Activated naive CD8-positive, alpha-beta T cell treated with anti-CD3 and anti-CD28 coated beads, Interleukin-2, amount 50 U/mL, for 24 hours (primary cell): Measurements from ENCODE around the gene HSD17B1.

Experiments used
- ATAC-seq: fragments of 150-1000 bp; cut with Tn5 transposase; one replicate; pipeline ENCODE4 v1.10.0; 2021
- DNase-seq: peaks from one replicate; pipeline ENCODE4 v3.0.0; 2021
- H3K27ac Mint-ChIP-seq: one replicate; pipeline ENCODE4 v1.8.0; 2021; ENCODE audit warnings: mild to moderate bottlenecking, mixed read lengths
- H3K27me3 Mint-ChIP-seq: one replicate; pipeline ENCODE4 v1.8.0; 2021; ENCODE audit warnings: mixed read lengths
- H3K36me3 Mint-ChIP-seq: one replicate; pipeline ENCODE4 v1.8.0; 2021; ENCODE audit warnings: low read depth, mixed read lengths
- H3K4me1 Mint-ChIP-seq: one replicate; pipeline ENCODE4 v1.8.0; 2021; ENCODE audit warnings: mixed read lengths
- H3K4me3 Mint-ChIP-seq: one replicate; pipeline ENCODE4 v1.8.0; 2021; ENCODE audit warnings: mild to moderate bottlenecking, moderate library complexity, mixed read lengths
- H3K9me3 Mint-ChIP-seq: one replicate; pipeline ENCODE4 v1.8.0; 2021; ENCODE audit warnings: mixed read lengths

Gene HSD17B1

GRCh38 chr17:42563950-42564349, 11.2 kb downstream of the HSD17B1 start:
- Mint-ChIP-seq H3K27me3 (no peaks in the 10 kb centered on the region), H3K36me3 (peaks cover 22% of the 10 kb centered on the region), H3K9me3 (no peaks in the 10 kb centered on the region), H3K4me1 (peaks cover 48% of the 10 kb centered on the region), H3K27ac (peak overlapping the region; percentile 92), H3K4me3 (peak overlapping the region; percentile 91)
- ATAC-seq (no peak), DNase-seq (no peak)

- Mint-ChIP-seq H3K4me3 (no peak overlapping the region), H3K27me3 (no peaks in the 10 kb centered on the region), H3K4me1 (peaks cover 56% of the 10 kb centered on the region), H3K9me3 (no peaks in the 10 kb centered on the region), H3K36me3 (peaks cover 31% of the 10 kb centered on the region), H3K27ac (no peak overlapping the region)
- DNase-seq (no peak), ATAC-seq (no peak)
Measured at GRCh38 chr17:42564815-42565522, 12.2 kb downstream of the HSD17B1 start.

GRCh38 chr17:42565523-42566214, 12.9 kb downstream of the HSD17B1 start:
- peaks cover 55% of the 10 kb centered on the region for H3K4me1 Mint-ChIP-seq
- no peak overlapping the region for H3K4me3 Mint-ChIP-seq

DNA sequence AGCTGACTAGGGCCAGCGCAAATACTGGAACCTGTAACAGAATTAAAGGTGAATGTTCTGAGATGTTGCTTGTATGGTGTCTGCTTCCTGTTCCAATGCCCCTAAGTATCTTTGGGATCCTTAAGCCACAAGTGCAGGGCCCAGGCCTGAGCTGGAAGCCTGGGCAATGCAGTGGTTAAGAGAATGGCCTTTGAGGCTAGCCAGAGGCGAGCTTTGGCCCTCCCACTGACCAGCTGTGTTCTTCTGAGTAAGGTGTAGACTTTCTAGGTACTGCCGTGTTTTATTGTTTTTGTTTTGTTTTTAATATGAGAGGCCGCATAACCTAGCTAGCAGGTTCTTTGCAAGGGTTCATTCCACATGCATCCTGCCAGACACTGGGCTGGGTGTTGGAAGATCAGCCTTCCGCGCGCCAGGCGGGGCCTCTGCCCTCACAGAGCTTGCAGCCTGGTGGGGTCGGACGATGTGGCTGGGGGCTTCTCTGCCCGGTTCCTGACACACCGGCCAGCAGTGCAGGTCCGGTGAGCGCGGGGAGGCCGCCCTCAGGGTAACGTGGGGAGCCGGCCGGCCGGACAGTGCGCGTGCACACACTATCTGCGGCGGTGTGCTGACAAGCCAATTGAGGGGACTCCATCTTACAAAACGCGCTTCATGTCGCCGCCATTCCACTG, 13.6 kb downstream of the HSD17B1 start:
- H3K27me3 Mint-ChIP-seq = no peaks in the 10 kb centered on the region
- ATAC-seq (no peak), DNase-seq (no peak)
- peaks cover 54% of the 10 kb centered on the region for H3K4me1 Mint-ChIP-seq
- peaks cover 42% of the 10 kb centered on the region for H3K36me3 Mint-ChIP-seq
- no peaks in the 10 kb centered on the region for H3K9me3 Mint-ChIP-seq
- H3K27ac Mint-ChIP-seq = peak overlapping the region; percentile 92
- H3K4me3 Mint-ChIP-seq = peak overlapping the region; percentile 91

More at GRCh38 chr17:42565523-42566214, 12.9 kb downstream of the HSD17B1 start:
- no peak for DNase-seq
- Mint-ChIP-seq H3K9me3 (no peaks in the 10 kb centered on the region), H3K36me3 (peaks cover 36% of the 10 kb centered on the region), H3K27me3 (no peaks in the 10 kb centered on the region), H3K27ac (peak overlapping the region; percentile 92)
- no peak for ATAC-seq

DNA sequence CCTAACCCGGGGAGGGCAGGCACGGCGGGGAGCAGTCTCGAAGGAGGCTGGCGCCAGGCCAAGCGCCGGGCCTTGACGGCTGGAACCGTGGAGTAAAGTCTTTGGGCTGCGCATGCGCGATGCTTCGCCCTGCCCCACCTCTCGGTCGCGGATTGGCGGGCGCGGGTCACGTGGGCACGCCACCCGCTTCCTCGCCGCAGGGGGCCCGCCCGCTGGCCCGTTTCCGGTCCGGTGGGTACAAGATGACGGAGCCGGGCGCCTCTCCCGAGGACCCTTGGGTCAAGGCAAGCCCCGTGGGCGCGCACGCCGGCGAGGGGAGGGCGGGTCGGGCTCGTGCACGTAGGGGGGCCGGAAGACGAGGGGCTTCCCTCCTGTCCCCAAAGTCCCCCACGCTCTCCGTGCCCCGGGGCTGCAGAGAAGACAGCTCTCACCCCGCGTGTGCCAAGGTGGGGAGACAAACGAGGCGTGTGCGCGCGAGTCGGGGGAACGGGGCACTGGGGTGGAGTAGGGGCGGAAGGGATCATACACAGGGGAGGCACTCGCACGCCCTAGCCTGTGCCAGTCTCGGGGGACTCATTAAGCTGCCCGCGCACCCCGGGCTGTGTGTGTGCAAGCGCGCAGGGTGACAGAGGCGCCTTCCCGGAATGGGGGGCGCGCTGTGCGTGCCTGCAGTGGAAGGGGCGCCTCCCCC, 14.3 kb downstream of the HSD17B1 start, which contains the start of gene MLX:
Gene MLX (plus strand): TSS at position 218 of the 691 bp plus-strand sequence. CDS start 25 bp downstream, at position 243.
- no peaks in the 10 kb centered on the region for H3K27me3 Mint-ChIP-seq
- peak within 1 kb of the TSS; percentile 92 for H3K27ac Mint-ChIP-seq
- peaks cover 48% of the 10 kb centered on the region for H3K4me1 Mint-ChIP-seq
- ATAC-seq (peak; percentile 73), DNase-seq (peak; percentile 95)
- H3K4me3 Mint-ChIP-seq = peak within 1 kb of the TSS; percentile 91
- no peaks in the 10 kb centered on the region for H3K9me3 Mint-ChIP-seq
- peaks cover 46% of the 10 kb centered on the region for H3K36me3 Mint-ChIP-seq

- no peak for DNase-seq
- peaks cover 55% of the 10 kb centered on the region for H3K36me3 Mint-ChIP-seq
- peak overlapping the region; percentile 64 for H3K27ac Mint-ChIP-seq
- H3K9me3 Mint-ChIP-seq = no peaks in the 10 kb centered on the region
- no peaks in the 10 kb centered on the region for H3K27me3 Mint-ChIP-seq
- no peak for ATAC-seq
- peak overlapping the region; percentile 63 for H3K4me3 Mint-ChIP-seq
- peaks cover 42% of the 10 kb centered on the region for H3K4me1 Mint-ChIP-seq
Measured at GRCh38 chr17:42568341-42569111, 15.8 kb downstream of the HSD17B1 start.

- Mint-ChIP-seq H3K4me1 (peaks cover 45% of the 10 kb centered on the region), H3K27me3 (no peaks in the 10 kb centered on the region), H3K36me3 (peaks cover 72% of the 10 kb centered on the region), H3K9me3 (no peaks in the 10 kb centered on the region), H3K27ac (no peak overlapping the region), H3K4me3 (no peak overlapping the region)
- no peak for DNase-seq
- ATAC-seq = no peak
Measured at GRCh38 chr17:42571435-42572225, 18.9 kb downstream of the HSD17B1 start.

GRCh38 chr17:42573095-42573494, 20.4 kb downstream of the HSD17B1 start:
- ATAC-seq (no peak), DNase-seq (no peak)
- H3K27ac Mint-ChIP-seq = peak overlapping the region; percentile 83
- H3K9me3 Mint-ChIP-seq = no peaks in the 10 kb centered on the region
- H3K36me3 Mint-ChIP-seq = peaks cover 77% of the 10 kb centered on the region
- H3K4me3 Mint-ChIP-seq = no peak overlapping the region
- H3K27me3 Mint-ChIP-seq = no peaks in the 10 kb centered on the region
- H3K4me1 Mint-ChIP-seq = peaks cover 45% of the 10 kb centered on the region

DNA sequence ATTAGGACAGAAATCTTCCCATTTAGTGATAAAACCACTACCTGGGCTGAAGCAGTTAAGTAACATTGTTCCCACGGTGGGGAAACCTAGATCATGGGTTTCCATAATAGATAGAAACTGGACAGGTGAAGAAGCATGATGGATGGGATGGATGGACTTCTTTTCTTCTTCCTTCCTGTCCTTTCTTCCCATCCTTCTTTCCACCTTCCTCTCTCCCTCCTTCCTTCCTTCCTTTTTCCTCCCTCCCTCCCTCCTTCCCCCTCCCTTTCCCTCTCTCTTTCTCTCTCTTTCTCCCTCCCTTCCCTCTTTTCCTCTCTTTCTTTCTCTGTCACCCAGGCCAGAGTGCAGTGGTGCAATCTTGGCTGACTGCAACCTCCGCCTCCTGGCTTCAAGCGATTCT, 21.7 kb downstream of the HSD17B1 start:
- Mint-ChIP-seq H3K27me3 (no peaks in the 10 kb centered on the region), H3K9me3 (no peaks in the 10 kb centered on the region), H3K36me3 (peaks cover 69% of the 10 kb centered on the region), H3K4me1 (peaks cover 45% of the 10 kb centered on the region), H3K4me3 (no peak overlapping the region), H3K27ac (no peak overlapping the region)
- DNase-seq (no peak), ATAC-seq (no peak)

- Mint-ChIP-seq H3K36me3 (peaks cover 51% of the 10 kb centered on the region), H3K27me3 (no peaks in the 10 kb centered on the region), H3K4me3 (peak overlapping the region; percentile 96), H3K4me1 (peaks cover 43% of the 10 kb centered on the region), H3K27ac (peak overlapping the region; percentile 95), H3K9me3 (no peaks in the 10 kb centered on the region)
- DNase-seq = no peak
- ATAC-seq = no peak
Measured at GRCh38 chr17:42577140-42577531, 24.4 kb downstream of the HSD17B1 start.

- Mint-ChIP-seq H3K27me3 (no peaks in the 10 kb centered on the region), H3K27ac (peak within 1 kb of the TSS; percentile 95), H3K4me3 (peak within 1 kb of the TSS; percentile 96), H3K9me3 (no peaks in the 10 kb centered on the region), H3K4me1 (peaks cover 42% of the 10 kb centered on the region), H3K36me3 (peaks cover 50% of the 10 kb centered on the region)
- ATAC-seq (peak; percentile 93), DNase-seq (peak; percentile 96)
Measured at GRCh38 chr17:42577532-42578281, 25.0 kb downstream of the HSD17B1 start, which contains the start of gene PSMC3IP. Gene PSMC3IP, minus strand, starts transcription at chr17:42577729. Its CDS starts 43 bp downstream, at chr17:42577686.

DNA sequence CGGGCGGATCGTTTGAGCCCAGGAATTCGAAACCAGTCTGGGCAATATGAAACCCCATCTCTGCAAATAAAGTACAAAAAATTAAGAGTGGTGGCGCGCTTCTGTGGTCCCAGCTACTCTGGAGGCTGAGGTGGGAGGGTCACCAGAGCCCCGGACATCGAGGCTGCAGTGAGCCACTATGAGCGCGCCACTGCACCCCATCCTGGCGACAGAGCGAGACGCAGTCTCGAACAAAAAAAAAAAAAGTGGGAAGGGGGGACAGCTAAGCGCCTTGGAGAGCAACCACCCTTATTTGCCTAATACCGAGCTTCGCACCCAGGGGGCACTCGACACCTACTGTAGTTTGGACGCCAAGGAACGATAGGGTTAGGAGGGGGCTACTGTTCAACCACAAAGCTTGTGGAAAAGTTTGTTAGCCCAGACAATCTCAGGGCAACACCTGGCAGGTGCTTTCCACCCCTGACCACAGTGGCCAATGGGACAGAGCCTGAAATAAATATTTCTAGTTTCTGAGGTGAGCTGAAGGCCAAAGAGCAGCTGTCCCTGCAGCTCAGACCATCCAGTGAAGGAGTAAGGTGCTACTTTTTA, 25.7 kb downstream of the HSD17B1 start:
- H3K4me1 Mint-ChIP-seq = peaks cover 37% of the 10 kb centered on the region
- peaks cover 46% of the 10 kb centered on the region for H3K36me3 Mint-ChIP-seq
- peak; percentile 69 for ATAC-seq
- no peaks in the 10 kb centered on the region for H3K9me3 Mint-ChIP-seq
- peak overlapping the region; percentile 96 for H3K4me3 Mint-ChIP-seq
- H3K27ac Mint-ChIP-seq = peak overlapping the region; percentile 95
- peak; percentile 85 for DNase-seq
- H3K27me3 Mint-ChIP-seq = no peaks in the 10 kb centered on the region
